CD4-positive, alpha-beta T cell treated with Interleukin-21 for 1 hour (primary cell): Measurements from ENCODE around the gene ZDHHC13.

ENCODE experiments used
- DNase-seq: peaks from one replicate; pipeline ENCODE4 v3.0.0-alpha.2; 2020

The ZDHHC13 gene

DNA sequence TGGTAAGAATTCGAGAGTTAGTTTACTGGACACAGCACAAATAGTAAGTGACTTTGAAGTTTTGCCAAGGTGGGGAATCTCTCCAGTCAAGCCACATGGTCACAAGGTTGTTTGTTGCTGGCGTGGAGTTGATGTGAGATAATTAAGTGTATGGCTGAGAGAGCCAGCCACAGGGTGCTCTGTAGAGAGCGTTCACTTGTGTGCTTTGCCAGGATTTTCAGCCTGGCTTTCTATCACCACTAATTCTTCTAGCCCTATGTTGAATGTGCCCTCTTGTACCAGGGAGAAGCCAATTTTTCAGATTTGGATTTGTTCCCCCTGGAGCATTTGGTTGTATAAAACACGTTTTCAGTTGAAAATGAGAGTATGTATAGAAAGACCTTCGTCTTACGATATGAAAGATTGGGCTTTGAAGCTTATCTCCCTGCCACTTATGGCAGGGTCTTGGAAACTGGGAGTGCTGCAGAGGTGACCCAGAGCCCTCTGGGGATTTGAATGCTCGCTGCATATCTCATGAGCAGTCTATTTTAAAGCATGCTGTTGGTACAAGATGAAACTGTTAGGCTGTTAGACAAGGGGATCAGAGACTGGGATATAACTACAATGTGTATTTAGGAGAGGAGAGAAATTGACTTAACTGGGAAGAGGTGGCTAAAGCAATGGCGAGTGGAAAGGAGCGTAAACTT lies 56.2 kb downstream of the ZDHHC13 start:
- DNase-seq, result no peak

DNA sequence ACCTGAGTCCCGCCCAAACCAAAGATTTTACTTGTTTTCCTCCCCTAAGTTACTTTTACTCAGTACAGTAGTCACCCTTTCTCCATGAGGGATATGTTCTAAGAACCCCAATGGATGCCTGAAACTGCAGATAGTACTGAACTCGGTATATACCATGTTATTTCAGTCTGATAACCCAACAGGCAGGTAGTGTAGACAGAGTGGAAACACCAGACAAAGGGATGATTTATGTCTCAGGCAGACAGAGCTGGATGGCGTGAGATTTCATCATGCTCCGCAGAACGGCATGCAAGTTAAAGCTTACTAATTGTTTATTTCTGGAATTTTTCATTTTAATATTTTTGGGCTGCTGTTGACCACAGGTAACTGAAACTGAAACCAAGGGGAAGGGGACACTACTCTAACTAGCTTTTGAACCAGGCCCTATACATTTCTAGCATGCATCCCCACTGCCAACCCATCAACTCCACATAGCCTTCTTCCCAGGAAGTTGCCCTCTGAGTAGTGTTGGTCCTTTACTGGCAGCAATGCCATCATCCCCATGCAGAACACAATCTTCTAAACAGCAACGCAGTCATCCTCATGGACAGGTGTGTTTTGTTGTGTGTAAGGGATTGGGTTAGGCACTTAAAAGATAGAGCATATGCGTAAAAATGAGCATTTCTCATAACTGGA lies 57.1 kb downstream of the ZDHHC13 start:
- DNase-seq, result no peak

- DNase-seq, result no peak
Observed at GRCh38 chr11:19176629-19177186, 59.7 kb downstream of the ZDHHC13 start.

DNA sequence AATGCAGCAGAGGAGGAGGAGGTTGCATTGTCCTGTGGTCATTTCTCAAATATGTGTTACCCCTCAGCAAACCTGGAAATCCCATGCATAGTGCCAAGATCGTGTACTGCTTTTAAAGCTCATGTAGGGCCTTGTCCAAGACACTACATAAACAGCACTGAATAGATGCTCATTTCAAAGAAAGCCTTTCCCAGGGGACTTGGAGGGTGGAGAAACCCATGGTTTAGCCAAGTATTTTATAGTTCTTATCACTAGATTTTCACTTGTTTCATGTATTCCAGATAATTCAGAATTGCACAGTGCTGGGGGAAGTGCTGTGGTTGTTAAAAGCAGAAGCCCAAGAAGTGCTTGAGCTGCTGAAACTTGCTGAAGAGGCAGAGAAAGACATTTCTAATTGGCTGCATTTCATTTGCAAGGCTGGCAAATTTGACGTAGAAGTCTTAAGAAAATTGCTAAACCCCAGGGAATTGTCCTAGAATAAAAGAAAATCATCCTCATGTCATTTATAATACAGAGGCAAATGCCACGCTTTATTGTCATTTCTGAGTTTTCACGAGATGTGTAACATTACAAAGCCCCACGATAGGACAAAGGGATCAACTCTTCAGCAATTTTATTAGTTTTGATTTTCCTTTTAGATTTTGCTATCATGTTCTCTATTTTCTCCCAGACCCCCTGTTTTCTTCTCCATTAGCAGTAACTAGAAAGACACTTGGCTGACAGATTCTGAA lies 64.7 kb downstream of the ZDHHC13 start:
- no peak for DNase-seq

DNA sequence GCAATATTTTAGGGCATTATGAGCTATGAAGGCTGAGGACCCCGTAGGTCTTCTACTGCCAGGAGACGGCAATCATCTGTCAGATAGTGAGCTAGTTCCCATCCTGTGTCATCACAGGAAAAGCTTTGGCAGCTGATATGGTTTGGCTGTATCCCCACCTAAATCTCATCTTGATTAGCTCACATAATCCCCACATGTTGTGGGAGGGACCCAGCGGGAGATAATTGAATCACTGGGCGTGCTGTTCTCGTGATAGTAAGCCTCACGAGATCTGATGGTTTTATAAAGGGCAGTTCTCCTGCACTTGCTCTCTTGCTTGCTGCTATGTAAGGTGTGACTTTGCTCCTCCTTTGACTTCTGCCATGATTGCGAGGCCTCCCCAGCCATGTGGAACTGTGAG lies 66.7 kb downstream of the ZDHHC13 start:
- DNase-seq, result no peak

DNA sequence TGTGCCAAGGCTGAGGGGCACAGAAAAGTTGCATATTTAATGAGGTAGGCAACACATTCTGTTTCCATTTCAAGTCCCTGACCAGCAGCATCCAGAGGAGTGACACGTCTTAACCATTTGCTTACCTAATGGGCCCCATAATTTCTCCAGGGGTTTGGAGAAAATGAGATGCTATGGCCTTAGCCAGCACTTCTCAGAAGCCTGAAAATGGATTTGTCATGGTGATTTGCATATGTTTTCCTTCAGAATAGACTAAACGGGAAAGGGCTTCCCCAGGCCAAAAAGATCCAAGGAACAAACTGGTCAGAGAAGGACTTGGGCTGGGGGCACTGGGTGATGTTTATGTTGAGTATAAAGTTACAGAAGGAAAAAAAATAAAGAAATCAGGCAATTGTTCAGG lies 68.1 kb downstream of the ZDHHC13 start:
- DNase-seq, result no peak

GRCh38 chr11:19185516-19186052 lies 68.6 kb downstream of the ZDHHC13 start:
- DNase-seq, result no peak

GRCh38 chr11:19187114-19187832 lies 70.3 kb downstream of the ZDHHC13 start:
- no peak for DNase-seq

DNA sequence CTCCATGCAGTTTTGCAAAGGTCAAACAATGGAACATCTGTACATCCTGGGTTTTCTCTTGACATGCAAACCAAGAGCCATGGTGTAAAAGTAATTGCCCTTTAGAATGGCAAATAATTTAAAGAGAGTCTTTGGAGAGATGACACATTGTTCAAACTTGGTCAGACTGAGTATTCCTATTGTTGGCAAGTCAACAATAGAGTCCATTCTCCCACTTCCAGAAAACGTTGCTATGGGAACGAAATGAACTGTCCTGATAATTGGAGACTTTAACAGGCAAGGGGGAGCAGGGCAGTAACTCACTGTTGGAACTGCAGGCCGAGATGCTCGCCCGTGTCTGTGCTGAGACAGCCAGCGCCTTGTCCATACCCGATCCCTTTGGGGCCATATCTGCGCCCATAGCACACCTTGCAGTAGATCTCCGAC lies 70.9 kb downstream of the ZDHHC13 start:
- DNase-seq, result no peak

DNA sequence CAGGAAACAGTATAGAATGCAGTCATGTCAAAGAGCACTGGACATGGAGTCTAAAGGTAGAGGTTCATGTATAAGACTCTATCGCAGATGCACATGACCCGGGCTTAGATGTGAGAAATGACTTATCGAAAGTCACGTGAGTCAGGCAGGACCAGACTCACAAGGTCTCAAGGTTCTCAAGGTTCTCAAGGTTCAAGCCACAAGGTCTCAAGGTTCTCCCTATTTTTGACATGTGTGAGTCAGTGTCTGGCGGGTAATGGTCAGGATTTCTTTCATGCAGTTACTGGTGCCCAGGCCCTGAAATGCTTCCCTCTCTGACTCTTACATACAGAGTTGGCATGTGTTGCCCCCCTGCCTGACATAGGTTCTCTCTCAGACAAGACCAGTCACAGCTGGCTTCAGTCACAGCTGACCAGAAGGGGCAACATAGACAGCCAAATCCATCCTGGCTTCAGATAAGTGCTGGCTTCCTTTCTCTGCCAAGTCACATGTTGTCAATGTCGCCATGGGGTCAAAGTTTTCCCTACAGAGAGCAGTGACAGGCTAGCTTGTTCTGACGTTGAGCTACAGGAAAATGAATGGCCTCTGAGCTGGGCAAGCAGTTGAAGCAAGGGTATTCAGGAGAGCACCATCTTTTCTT lies 74.7 kb downstream of the ZDHHC13 start:
- no peak for DNase-seq

GRCh38 chr11:19193916-19194315 lies 76.9 kb downstream of the ZDHHC13 start:
- DNase-seq, result no peak

GRCh38 chr11:19194620-19195308 lies 77.8 kb downstream of the ZDHHC13 start:
- no peak for DNase-seq

DNA sequence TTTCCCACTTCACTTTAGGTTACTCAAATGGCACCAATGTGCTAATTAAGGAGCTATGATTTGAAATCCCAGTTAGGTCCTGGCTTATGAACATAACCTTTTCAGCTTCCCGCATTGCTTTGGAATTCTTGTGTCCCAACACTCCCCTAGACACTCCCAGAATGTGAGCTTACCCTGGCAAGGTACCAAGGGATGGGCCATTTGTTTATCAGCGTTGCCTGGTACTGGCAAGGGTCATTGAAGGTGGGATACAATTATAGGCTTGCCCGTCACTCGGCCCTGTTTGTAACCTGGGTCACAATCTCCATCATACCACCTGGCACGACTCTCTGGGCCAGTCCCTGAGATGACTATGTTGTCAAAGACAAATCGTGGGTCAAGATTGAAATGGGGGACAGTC lies 79.5 kb downstream of the ZDHHC13 start:
- no peak for DNase-seq

DNA sequence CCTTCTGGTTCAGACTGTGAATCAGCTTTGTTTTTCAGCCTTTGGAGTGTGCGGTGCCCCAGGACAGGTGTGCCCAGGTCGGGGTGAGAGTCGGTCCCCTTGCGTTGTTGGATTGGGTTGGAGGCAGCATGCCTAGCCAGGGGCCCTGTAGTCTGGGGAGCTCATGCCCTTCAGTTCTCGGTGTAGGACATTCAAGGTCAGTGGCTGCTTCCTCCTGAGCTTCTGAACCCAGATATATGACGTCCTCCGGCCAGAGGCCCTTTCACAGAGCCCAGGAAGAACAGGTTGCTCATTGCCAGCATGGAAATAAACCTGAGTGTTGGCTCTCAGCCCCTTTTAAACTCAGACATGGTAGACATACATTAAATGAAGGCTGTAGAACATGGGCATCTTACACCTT lies 82.1 kb downstream of the ZDHHC13 start:
- no peak for DNase-seq

- DNase-seq, result no peak
Observed at GRCh38 chr11:19199771-19200170, 82.8 kb downstream of the ZDHHC13 start.

GRCh38 chr11:19200410-19201201 lies 83.6 kb downstream of the ZDHHC13 start:
- no peak for DNase-seq

DNA sequence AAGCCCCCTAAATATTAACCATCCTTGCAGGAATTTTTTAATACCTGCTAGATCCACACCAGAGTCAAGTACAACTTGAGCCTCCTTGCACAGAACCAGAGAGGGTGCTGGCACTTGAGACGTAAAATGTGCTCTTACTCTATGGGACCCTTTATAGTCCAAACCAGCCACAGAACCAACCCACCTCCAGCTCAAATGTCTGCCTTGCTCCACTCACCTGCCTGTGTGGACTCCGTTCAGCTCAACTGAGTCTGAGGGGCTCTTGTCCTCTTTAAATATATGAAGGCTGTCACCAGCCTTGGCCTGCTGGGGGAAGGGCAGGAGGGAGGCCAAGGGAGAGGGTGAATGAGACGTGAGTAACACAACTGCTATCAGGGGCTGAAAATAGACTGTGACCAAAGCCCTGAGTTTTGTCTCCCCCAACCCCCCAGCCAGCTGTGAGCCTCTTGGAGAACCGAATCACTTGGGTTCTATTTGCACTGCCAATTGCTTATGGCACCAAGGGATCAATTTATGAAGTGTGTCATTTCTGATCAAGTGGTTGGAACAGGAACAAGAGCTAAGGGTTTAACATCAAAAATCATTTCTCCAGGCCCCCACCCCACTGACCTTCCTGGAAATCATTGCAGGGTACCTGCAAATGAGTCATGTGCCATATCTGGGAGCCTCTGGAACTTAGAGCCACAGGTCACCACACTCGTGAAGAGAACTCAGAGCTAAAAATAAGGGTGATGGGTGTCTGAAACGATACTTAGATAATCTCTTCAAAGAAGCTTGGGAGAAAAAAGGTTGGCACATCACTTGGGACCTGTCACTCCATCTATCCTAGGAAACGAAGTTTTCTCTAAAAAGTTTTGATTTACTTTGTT lies 85.0 kb downstream of the ZDHHC13 start, which contains the start of gene CSRP3:
Gene CSRP3 (minus strand): TSS at position 247 of the 869 bp plus-strand sequence. CDS start 9,535 bp downstream, outside the sequence.
- no peak for DNase-seq

DNA sequence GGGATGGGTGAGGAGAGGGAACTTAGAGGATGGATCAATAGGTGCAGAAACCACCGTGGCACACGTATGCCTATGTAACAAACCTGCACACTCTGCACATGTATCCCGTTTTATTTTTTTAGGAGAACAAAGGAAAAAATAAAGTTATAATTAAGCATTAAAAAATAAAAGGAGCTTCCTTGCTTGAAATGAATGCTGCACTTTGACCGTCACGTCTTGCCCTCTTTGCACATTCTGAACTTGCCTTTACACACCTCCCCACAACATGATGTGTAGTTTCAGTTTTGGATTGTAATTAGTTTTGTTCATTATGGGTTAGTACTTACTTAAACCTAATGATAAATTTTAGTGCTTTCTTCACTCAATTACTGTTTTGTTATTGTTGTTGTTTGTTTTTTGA lies 87.9 kb downstream of the ZDHHC13 start:
- no peak for DNase-seq

- no peak for DNase-seq
Observed at GRCh38 chr11:19208181-19208580, 91.2 kb downstream of the ZDHHC13 start.
